Measurements from ENCODE around the gene DTNB. TPM values are rescaled to one million over a fixed set of nuclear protein-coding genes. Genes with fewer than 3 reads are reported as not detected.

The DTNB gene
- total RNA-seq, 1 donor from 2014 or later: 28.9 TPM

GRCh38 chr2:25598911-25599310, 74.5 kb downstream of the DTNB start:
- H3K4me1 Mint-ChIP-seq: peaks cover 10% of the 10 kb centered on the region
- ChIA-PET CTCF (interaction anchor here (3.4 kb wide), 1 partner anchor 9 kb away, joined by 18 read pairs; no protein-coding TSS in a partner anchor), POLR2A (interaction anchor here (0.6 to 1.2 kb wide), 2 partner anchors 8 to 105 kb away, joined by 3 to 4 read pairs; no protein-coding TSS in a partner anchor)
- H3K27me3 Mint-ChIP-seq: no peaks in the 10 kb centered on the region
- no peaks in the 10 kb centered on the region for H3K36me3 Mint-ChIP-seq (ENCODE audit: low read depth)
- no peaks in the 10 kb centered on the region for H3K9me3 Mint-ChIP-seq
- DNase-seq: no peak
- intact Hi-C loops (cut with micrococcal nuclease): no loop called here
- ATAC-seq (ENCODE audit: low read depth): no peak
- no peak for TF ChIP-seq CTCF (IDR thresholded peaks at IDR 0.05)
- no peak overlapping the region for H3K27ac Mint-ChIP-seq
- H3K4me3 Mint-ChIP-seq: no peak overlapping the region

GRCh38 chr2:25598332-25598731, 75.0 kb downstream of the DTNB start:
- DNase-seq (no peak), ATAC-seq (ENCODE audit: low read depth) (no peak)
- Mint-ChIP-seq H3K4me1 (peaks cover 10% of the 10 kb centered on the region), H3K27me3 (no peaks in the 10 kb centered on the region), H3K4me3 (no peak overlapping the region), H3K27ac (no peak overlapping the region), H3K9me3 (no peaks in the 10 kb centered on the region), H3K36me3 (ENCODE audit: low read depth) (no peaks in the 10 kb centered on the region)
- no peak for TF ChIP-seq CTCF (IDR thresholded peaks at IDR 0.05)
- ChIA-PET CTCF (interaction anchor here (1.0 to 3.4 kb wide), 2 partner anchors 10 to 66 kb away, joined by 4 to 18 read pairs; no protein-coding TSS in a partner anchor), POLR2A (interaction anchor here (1.2 kb wide), 1 partner anchor 9 kb away, joined by 4 read pairs; no protein-coding TSS in a partner anchor)
- intact Hi-C loops (cut with micrococcal nuclease): no loop called here

GRCh38 chr2:25597881-25598280, 75.5 kb downstream of the DTNB start:
- Mint-ChIP-seq H3K36me3 (ENCODE audit: low read depth) (no peaks in the 10 kb centered on the region), H3K9me3 (no peaks in the 10 kb centered on the region), H3K27ac (no peak overlapping the region), H3K4me1 (peaks cover 10% of the 10 kb centered on the region), H3K4me3 (no peak overlapping the region), H3K27me3 (no peaks in the 10 kb centered on the region)
- TF ChIP-seq CTCF (IDR thresholded peaks at IDR 0.05): no peak
- ChIA-PET POLR2A (interaction anchor here (1.2 kb wide), 1 partner anchor 9 kb away, joined by 4 read pairs; no protein-coding TSS in a partner anchor), CTCF (interaction anchor here (1.0 to 3.4 kb wide), 2 partner anchors 10 to 67 kb away, joined by 4 to 18 read pairs; no protein-coding TSS in a partner anchor)
- no peak for ATAC-seq (ENCODE audit: low read depth)
- intact Hi-C loops (cut with micrococcal nuclease): no loop called here
- DNase-seq: no peak

- ATAC-seq (ENCODE audit: low read depth) (no peak), DNase-seq (no peak)
- peaks cover 15% of the 10 kb centered on the region for H3K4me1 Mint-ChIP-seq
- no peak overlapping the region for H3K27ac Mint-ChIP-seq
- ChIA-PET CTCF (no interaction called here), POLR2A (no interaction called here)
- no peak for TF ChIP-seq CTCF (IDR thresholded peaks at IDR 0.05)
- intact Hi-C loops (cut with micrococcal nuclease): no loop called here
- H3K36me3 Mint-ChIP-seq (ENCODE audit: low read depth): no peaks in the 10 kb centered on the region
- H3K4me3 Mint-ChIP-seq: no peak overlapping the region
- no peaks in the 10 kb centered on the region for H3K9me3 Mint-ChIP-seq
- no peaks in the 10 kb centered on the region for H3K27me3 Mint-ChIP-seq
These were observed 76.7 kb downstream of the DTNB start for GRCh38 chr2:25596516-25597244.

- TF ChIP-seq CTCF (IDR thresholded peaks at IDR 0.05): no peak
- ChIA-PET CTCF (no interaction called here), POLR2A (no interaction called here)
- ATAC-seq (ENCODE audit: low read depth): no peak
- Mint-ChIP-seq H3K36me3 (ENCODE audit: low read depth) (no peaks in the 10 kb centered on the region), H3K4me1 (peaks cover 13% of the 10 kb centered on the region), H3K27me3 (no peaks in the 10 kb centered on the region), H3K9me3 (no peaks in the 10 kb centered on the region), H3K27ac (no peak overlapping the region), H3K4me3 (no peak overlapping the region)
- no peak for DNase-seq
- intact Hi-C loops (cut with micrococcal nuclease): no loop called here
These were observed 78.0 kb downstream of the DTNB start for GRCh38 chr2:25595393-25595792.

All from activated B cell treated with CpG ODN at 0.5 μM for 24 hours (primary cell).